GM19239 (cell line): ENCODE measurements around the gene ASTN2.
A peak's percentile ranks its signal among the peaks of the same experiment; 100 is the strongest.

Experiments used
- DNase-seq: peaks from one replicate; pipeline ENCODE4 v3.0.0; 2011; ENCODE audit warnings: low spot score; ENCODE audit not compliant: insufficient read length
- FAIRE-seq: peaks from 2 replicates; lab custom pipeline; 2011; peaks lifted over from hg19 to GRCh38; lab: Jason Lieb, UNC

Gene ASTN2

DNA sequence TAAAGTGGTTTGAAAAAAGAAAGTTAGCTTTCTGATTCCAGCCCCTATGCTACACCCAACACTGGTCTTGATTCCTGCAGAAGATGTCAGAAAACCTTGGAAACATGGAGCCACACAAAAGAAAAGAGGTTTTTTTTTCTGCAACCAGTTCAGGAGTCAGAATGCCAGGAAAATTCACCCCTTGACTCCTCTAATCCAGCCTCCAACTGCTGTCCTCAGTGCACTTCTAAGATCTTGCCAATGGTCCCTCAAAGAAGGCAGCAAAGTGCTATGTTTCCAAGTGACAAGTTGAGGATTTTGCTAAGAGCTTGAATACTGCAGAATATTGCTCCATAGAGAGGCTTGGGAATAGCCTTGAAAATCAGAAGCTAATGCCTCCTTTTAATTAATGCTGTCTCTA lies 617.6 kb downstream of the ASTN2 start:
- DNase-seq: no peak

DNA sequence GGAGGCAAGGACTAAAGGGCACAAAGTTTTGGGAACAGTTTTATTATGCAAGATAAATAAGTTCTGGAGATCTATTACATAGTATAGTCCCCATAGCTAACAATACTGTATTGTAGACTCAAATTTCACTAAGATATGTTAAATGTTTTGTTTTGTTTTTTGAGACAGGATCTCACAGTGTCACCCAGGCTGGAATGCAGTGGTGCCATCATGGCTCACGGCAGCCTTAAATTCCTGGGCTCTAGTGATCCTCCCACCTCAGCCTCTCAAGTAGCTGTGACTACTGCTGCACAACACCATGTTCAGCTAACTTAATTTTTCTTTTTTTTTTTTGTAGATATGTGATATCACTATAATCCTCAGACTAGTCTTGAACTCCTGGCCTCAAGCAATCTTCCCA lies 618.2 kb downstream of the ASTN2 start:
- FAIRE-seq (no peak), DNase-seq (no peak)

More for the DNA sequence above, 617.6 kb downstream of the ASTN2 start:
- no peak for FAIRE-seq

DNA sequence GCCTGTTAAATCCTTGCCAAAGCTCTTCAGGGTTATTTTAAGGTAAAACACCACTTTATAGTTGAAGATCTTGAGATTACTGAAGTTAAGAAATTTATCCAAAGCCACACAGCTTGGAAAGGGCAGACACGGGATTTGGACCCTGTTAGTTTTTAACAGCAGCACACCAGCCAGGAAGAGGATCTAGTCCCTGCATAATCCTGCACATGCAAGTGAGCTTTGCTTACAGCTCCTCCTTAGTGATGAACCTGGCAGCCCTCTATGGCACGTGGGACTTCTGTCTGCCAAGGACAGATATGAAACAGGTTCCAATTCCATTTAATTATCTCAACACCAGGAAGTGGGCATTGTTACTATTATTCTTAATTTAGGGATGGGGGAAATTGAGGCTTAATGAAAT lies 619.0 kb downstream of the ASTN2 start:
- no peak for FAIRE-seq
- DNase-seq: no peak

DNA sequence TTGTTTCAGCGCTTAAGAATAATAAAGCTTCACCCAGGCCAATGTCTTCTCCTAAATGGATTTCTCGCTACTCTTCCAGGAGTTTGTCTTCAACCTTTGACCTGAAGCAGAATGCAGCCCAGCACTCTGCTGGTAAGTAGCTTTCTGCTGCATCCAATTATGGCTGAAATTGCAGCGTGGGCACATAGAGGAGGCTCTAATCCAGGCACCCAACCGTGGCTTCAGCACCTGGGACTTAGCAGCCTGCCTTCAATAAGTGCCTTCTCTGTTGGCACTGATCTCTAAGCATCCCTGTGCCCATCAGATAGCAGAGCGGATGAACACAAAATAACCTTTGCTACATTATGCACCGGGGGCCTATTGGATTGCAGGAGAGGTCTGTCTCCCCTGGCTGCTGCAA lies 622.6 kb downstream of the ASTN2 start:
- DNase-seq (no peak), FAIRE-seq (no peak)

DNA sequence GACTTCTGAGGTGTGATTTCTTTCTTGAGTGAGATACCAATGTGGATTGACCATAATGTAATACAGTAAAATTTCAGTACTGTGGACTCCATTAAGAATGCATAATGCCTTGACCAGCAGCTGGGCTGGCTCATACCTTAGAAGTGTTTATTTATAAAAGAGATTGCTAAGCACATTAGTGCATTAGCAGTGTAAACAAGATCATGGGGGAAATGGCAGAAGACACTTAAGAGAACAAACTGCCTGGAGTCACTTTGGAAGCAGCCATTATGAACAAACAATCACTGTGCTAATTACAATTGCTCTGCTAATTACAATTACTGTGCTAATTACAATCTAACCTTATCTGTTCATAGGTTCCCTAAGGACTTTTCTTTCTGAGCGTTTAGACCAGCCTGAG lies 623.5 kb downstream of the ASTN2 start:
- no peak for FAIRE-seq
- no peak for DNase-seq

DNA sequence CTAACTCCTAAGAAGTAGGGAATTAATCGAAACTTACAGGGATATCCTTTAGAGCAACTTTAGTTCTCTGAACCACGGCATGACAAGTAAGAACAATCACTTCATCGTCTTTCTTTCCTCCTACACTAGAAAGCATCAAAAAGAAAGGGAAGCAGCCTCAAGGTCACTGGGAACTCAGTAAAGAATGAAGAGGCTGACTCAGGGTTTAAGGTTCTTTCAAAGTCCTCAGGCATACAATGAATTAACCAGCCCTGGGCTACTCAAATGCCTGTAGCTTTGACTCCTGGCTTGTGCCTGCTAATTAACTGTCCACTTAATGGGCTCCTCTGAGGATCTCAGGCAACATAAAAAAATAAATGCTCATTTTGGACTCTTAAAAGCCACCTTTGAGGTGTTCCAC lies 625.8 kb downstream of the ASTN2 start:
- no peak for DNase-seq
- no peak for FAIRE-seq

DNA sequence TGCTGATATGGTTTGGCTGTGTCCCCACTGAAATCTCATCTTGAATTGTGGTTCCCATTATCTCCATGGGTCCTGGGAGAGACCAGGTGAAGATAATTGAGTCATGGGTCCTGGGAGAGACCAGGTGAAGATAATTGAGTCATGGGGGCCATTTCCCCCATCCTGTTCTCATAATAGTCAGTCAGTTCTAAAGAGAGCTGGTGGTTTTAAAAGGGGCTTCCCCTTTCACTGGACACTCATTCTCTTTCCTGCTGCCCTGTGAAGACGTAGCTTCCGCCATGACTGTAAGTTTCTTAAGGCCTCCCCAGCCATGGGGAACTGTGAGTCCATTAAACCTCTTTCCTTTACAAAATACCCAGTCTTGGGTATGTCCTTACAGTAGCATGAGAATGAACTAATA lies 628.1 kb downstream of the ASTN2 start:
- FAIRE-seq (no peak), DNase-seq (no peak)

DNA sequence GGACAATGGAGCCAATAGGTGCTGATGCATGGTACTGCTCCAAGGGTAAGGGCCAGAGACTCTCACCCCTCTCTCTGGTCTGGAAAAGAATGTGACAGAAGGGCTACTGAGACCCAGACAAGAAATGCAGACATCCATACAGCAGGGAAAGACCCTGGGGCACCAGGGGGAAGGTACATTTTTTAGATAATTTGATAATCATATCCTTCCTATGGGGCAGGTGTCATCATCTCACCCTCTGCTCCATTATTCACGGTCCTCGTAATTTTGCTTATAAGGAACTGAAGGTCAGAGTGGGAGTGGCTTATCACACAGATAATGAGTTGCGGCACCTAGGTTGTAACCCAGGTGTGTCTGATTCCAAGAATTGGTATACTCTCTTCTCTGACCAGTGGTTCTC lies 637.7 kb downstream of the ASTN2 start:
- FAIRE-seq (no peak), DNase-seq (no peak)

DNA sequence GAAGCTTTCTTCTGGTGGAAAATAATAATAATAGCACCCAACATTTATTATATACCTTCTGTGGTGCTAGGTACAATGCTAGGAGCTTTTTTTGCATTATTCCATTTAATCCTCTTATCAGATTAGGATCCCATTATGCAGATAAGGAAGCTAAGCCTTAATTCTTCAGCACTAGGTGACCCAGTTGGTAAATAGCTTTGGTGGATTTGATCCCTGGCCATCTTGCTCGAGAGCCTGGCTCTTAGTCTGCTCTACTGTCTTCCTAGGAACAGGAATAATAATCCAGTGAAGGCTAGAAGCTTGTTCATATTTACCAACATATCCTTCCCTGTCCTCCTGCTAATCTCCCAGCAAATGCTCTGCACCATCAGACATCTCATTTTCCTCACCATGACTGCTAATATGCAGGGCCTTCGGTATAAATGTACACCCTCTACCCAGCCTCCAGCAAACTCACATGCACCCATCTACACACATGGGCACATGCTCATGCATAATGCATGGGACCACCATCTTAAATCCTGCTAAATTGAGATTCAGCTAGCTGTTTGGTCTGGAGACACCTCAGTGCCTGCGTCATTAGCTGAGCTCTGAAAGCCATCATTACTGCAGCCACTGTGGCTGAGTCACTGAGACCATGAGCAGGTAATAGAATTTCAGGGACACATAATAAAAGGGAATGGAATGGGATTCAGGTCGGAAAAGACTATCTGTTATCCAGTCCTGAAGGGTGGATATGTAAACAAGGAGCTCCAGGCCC lies 640.3 kb downstream of the ASTN2 start:
- no peak for FAIRE-seq

DNA sequence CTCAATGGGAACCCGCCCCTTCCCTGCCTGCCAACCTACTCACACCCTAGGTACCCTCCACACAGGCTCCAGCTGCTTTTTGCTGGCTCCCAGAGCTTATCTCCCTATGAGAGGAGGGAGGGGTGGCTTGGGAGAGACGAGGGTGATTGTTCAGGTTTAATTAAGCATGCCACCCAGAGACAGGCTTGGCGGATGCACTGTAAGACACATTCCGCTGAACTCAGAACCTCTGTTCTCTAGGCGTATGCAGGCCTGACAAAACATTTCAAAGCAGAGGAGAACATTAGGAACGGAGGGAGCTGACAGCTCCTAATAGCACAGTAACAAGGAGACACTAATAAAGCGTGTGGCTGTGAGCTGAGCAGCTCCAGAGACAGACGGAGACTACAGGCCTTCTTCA lies 647.6 kb downstream of the ASTN2 start:
- FAIRE-seq (no peak), DNase-seq (no peak)

More for the DNA sequence above, 640.3 kb downstream of the ASTN2 start:
- no peak for DNase-seq

DNA sequence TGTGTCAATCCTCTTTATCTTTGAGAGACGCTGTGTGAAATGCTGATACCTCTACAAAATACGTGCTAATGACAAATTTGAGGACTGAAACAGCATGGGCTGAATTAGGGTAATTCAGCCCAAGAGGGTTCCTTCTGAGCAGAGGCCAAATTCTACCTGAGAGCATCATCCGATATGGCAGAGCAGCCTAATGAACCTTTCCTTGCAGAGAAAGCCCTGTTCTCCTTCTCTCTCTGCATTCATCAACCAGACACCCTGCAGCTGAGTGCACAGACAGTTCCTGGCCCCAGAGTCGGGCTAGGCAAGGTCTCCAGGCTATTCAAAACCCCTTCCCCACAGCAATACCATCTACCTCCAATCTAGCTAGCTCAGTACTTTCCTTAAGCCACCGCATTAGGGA lies 649.8 kb downstream of the ASTN2 start:
- no peak for FAIRE-seq
- no peak for DNase-seq

DNA sequence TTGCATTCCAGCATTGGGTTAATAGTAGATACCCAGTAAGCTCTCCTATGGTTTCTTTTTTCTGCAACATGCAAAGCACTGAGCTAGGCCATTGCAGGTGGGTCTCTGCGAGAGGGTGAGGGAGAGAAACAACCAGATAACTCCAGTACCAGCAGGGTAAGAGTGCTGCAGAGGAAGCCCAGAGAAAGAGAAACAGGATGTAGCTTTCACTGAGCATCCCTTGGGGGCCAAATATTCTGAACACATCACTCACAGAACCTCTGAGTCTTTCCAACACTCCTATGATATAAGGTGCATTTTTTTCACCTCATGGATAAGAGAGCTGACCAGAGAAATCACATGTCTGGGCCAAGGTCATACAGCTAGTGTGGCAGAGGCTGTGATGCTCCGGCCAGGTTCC lies 651.1 kb downstream of the ASTN2 start:
- FAIRE-seq (no peak), DNase-seq (no peak)

DNA sequence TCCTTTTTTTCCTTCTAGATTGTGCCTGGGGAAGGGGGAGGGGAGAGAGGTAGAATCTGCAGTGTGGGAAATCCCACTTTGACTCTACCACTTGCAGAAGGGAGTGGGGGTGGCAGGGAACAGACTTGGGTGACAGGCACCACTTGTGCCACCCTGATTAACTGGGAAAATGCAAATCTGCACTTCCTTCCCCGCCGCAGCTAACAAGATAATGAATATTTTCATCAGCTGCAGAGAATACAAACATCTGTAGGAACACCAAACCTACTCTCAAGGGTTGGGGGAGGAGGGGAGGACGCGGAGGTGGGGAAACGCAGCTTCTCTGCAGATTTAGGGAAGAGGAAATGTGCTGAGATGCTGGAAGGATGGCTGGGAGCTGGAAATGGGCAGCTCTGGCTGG lies 654.2 kb downstream of the ASTN2 start:
- no peak for DNase-seq
- no peak for FAIRE-seq

DNA sequence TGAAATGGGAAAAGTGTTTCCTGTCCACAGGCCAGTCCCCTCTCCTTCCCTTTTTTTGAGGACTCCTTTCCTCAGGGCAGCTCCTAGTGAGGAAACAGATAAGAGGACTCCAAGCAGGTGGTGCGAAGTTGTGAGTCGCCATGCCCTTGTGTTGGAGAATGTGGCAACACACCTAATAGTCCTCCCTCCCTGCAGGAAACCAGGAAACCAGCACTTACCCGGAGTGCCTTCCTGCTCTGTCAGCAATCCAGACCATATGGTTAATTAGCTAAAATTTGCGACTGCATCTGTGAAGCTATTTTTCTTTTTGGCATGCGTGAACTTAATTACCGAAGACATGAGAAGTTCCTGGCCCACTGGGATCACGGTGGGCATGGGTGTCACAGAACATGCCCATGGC lies 657.8 kb downstream of the ASTN2 start:
- FAIRE-seq: no peak

DNA sequence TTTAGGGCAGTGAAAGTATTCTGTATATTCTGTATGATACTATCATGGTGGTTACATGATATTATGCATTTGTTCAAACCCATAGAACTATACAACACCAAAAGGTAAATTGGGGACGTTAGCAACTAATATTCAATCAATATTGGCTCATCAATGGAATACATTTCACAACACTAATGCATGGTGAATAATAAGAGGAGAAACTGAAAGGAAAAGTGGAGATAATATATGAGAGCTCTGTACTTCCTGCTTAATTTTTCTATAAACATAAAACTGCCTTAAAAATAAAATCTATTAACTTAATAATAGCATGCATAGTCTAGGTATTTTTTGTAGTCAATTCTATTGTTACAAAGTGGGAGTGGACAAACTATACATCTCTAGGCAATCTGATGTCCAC lies 661.5 kb downstream of the ASTN2 start:
- FAIRE-seq (no peak), DNase-seq (no peak)

More for the DNA sequence above, 657.8 kb downstream of the ASTN2 start:
- no peak for DNase-seq

DNA sequence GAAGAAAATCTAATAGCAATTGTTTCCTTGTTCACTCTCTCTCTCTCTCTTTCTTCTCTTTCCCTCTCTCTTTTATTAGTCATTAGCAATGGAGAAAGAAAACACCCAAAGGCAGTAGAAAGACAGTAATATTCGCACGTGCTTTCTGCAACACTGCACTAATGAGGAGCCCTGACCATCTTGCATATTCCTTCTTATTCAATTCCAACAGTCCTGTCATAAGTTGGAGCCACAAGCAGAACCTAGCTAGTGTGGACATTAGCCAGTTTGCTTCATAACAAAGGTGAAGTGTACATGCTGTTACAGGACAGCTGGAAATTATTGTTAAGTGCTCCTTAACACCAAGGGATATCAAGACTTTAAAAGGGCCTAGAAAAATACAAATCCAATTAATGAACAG lies 664.3 kb downstream of the ASTN2 start:
- no peak for DNase-seq
- no peak for FAIRE-seq

DNA sequence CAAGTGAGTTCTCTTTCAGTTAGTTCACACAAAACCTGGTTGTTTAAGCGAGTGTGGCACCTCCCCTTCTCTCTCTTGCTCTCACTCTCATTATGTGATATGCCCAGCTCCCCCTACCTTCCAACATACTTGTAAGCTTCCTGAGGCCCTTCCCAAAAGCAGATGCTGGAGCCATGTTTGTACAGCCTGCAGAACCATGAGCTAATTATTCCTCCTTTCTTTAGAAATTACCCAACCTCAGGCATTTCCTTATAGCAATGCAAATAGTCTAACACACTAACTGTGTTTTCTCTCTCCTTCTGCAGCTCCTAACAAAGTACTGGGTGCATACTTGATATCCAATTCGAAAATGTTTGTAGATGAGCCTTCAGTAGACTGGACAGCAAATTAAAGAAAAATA lies 665.1 kb downstream of the ASTN2 start:
- FAIRE-seq (no peak), DNase-seq (no peak)

DNA sequence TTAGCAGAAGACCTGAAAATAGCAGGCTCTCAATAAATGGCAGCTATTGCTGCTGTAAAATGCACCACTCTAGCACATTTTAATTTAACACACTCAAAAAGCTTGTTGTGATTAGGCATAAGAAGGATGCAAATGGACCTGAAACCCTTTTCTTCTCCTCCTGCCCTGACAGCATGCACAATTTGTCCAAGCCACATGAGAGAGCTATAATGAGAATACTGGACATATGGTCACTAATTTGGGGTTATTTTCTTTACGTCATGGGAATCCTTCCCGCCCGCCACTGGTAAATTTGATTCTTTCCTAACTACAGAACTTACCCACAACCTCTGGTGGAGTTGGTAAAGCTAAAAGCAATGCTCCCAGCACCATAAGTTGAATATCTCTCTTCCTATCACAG lies 665.7 kb downstream of the ASTN2 start:
- FAIRE-seq (no peak), DNase-seq (no peak)

DNA sequence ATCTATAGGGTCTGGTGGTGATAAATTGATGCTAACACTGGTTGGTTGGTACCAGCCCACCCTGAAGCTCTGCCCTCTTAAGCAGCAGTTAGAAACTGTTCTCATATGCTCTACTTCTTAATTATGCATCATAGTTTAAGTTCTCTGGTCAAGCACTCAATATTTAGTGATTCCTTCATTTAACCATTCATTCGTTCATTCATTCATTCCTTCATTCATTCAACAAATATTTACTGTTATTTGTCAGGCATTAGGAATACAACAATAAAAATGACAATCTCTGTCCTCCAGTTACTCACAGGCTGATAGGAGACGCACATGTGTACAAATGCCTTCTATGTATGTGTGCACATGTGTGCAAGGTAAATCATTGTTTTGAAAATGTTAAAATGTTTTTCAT lies 673.1 kb downstream of the ASTN2 start:
- FAIRE-seq (no peak), DNase-seq (no peak)

DNA sequence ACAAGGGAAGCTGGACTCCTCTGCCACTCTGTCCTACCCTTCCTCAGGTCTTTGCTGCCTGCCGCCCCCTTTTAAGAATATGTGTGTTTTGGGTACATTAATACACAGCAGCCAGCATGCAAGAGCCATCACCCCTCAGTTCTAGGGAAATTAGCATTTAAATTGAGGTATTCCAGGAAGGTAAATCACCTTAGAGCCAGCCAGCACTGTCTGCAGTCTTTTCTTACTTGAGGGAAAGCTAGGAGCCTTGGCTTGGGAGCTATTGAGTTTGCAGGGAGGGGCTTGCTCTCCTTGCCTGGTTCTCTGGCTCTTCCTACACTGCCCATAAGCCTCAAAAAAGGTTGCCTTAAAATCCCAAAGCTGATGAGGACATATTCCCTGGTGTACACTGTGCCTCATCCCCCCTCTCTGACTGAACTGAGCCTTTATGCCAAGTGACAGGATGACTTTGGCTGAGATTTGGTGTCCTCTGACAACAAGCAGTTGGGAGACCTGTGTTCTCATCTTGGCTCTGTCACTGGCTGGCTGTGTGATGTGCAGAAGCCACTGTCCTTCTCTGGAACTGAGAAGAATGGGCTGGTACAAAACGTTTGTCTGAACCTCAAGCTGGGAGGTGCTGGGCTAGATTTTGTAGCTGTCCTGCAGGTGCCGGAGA lies 673.6 kb downstream of the ASTN2 start:
- no peak for FAIRE-seq
- DNase-seq: no peak

DNA sequence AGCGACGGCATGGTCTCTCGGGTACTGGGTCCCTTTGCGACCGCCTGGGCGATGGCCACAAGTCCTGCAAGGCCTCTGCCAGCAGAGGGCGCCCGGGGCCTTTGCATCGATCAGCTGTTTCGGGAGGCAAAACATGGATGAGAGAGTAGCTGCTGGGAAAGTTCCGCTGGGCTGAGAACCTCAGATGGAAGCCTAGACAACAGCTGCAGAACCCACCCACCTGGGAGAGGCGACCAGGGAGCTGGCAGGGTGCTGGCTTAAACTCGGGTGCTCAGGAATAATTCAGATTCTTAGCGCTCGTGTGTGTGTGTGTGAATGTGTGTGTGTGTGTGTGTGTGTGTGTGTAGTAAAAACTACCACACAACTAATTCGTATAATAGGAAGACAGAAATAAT lies 677.7 kb downstream of the ASTN2 start:
- FAIRE-seq (no peak), DNase-seq (peak; percentile 58)
